Upper lobe of left lung (tissue), 6 donors: ENCODE results near the gene AMIGO1. TPM values are rescaled to one million over a fixed set of nuclear protein-coding genes. Genes with fewer than 3 reads are reported as not detected.

Experiments used
- ATAC-seq, 2 donors: fragments of 200-7000 bp; cut with Tn5 transposase; one replicate each; pipeline ENCODE4 v1.9.1; 2022; ENCODE audit warnings: mild to moderate bottlenecking in 2 of 2, moderate library complexity in 2 of 2; ENCODE audit not compliant: low FRiP score in 2 of 2
- DNase-seq, 2 donors: peaks; one replicate each; pipeline ENCODE4 v3.0.0-alpha.2; 2019 to 2020
- H3K27ac ChIP-seq, 4 donors: fragments of 200-600 bp; sonication (generic); one replicate each; pipeline ENCODE4 v1.5.1; 2016 to 2019
- H3K27me3 ChIP-seq, 4 donors: fragments of 200-600 bp; sonication (generic); one replicate each; pipeline ENCODE4 v1.5.1; 2017 to 2019
- H3K36me3 ChIP-seq, 4 donors: fragments of 200-600 bp; sonication (generic); one replicate each; pipeline ENCODE4 v1.5.1; 2016 to 2019
- H3K4me1 ChIP-seq, 4 donors: fragments of 200-600 bp; sonication (generic); one replicate each; pipeline ENCODE4 v1.5.1; 2018 to 2019
- H3K4me3 ChIP-seq, 4 donors: fragments of 200-600 bp; sonication (generic); one replicate each; pipeline ENCODE4 v1.5.1; 2017 to 2019; ENCODE audit warnings: mild to moderate bottlenecking in 2 of 4, moderate library complexity in 1 of 4
- H3K9me3 ChIP-seq, 4 donors: fragments of 200-600 bp; sonication (generic); one replicate each; pipeline ENCODE4 v1.5.1; 2018 to 2019
- CTCF ChIP-seq, 6 experiments: fragments of 450-650 bp in 4 of 6; fragments of 200-600 bp in 2 of 6; sonication (generic) in 2 of 6; IDR thresholded peaks; one replicate each; pipeline ENCODE4 v1.5.1; 2016 to 2019; ENCODE audit warnings: antibody characterized with exemption in 6 of 6
- EP300 ChIP-seq, 4 donors: sonication (generic); formaldehyde crosslinking; IDR thresholded peaks; one replicate each; pipeline ENCODE4 v1.5.1; 2017; ENCODE audit warnings: antibody characterized with exemption in 4 of 4, control low read depth in 2 of 4
- POLR2A ChIP-seq, 4 donors: fragments of 450-650 bp; IDR thresholded peaks; one replicate each; pipeline ENCODE4 v1.5.1; 2016 to 2017; ENCODE audit warnings: antibody characterized with exemption in 4 of 4, mild to moderate bottlenecking in 2 of 4
- POLR2AphosphoS5 ChIP-seq, 2 donors: sonication (generic); formaldehyde crosslinking; IDR thresholded peaks; one replicate each; pipeline ENCODE4 v1.5.1; 2017; ENCODE audit warnings: antibody characterized with exemption in 2 of 2
- WGBS, 2 donors: methylation state at CpG; one replicate each; pipeline ENCODE4 v1.1.5; 2017 to 2018; 5-methylcytosine and 5-hydroxymethylcytosine counted together
- total RNA-seq, 6 donors: library from RNA; depleted of rRNA in 4 of 6; stranded (reverse); fragments of >200 nt in 4 of 6; gene quantifications; one replicate each; pipeline versions ENCODE4 v1.1.0 to v1.2.1, GENCODE V29; 2016 to 2021
- donor health status: DM: no; HTN: no; CAD: no; lungs with moderate emphysema.
- donor health status: DM: no; HTN: yes; CAD: no; lungs with severe emphysema.

The AMIGO1 gene
- total RNA-seq, 6 donors from 2014 or later, result 1.0 to 11.8 (median 8.3) TPM

GRCh38 chr1:109521002-109521951 is 11.8 kb upstream of the AMIGO1 start:
- TF ChIP-seq EP300 (IDR thresholded peaks at IDR 0.05) (no peak), POLR2A (IDR thresholded peaks at IDR 0.05) (no peak), CTCF (IDR thresholded peaks at IDR 0.05) (no peak), POLR2AphosphoS5 (IDR thresholded peaks at IDR 0.05) (no peak)
- no peaks in the 10 kb centered on the region for H3K27me3 ChIP-seq
- no peaks in the 10 kb centered on the region for H3K9me3 ChIP-seq
- no peak overlapping the region for H3K4me3 ChIP-seq
- ATAC-seq (no peak), DNase-seq (no peak)
- no peaks in the 10 kb centered on the region for H3K36me3 ChIP-seq
- 75 to 87% methylated on average over 14 of the region's 14 CpGs for WGBS, 2 donors
- no peaks in the 10 kb centered on the region for H3K4me1 ChIP-seq
- H3K27ac ChIP-seq, result no peak overlapping the region

- no peaks in the 10 kb centered on the region for H3K36me3 ChIP-seq
- H3K4me3 ChIP-seq, result no peak overlapping the region
- H3K27ac ChIP-seq, result no peak overlapping the region
- ATAC-seq, result no peak
- no peaks in the 10 kb centered on the region for H3K27me3 ChIP-seq
- 86 to 87% methylated on average over 5 of the region's 5 CpGs for WGBS, 2 donors
- no peak for DNase-seq
- TF ChIP-seq POLR2A (IDR thresholded peaks at IDR 0.05) (no peak), POLR2AphosphoS5 (IDR thresholded peaks at IDR 0.05) (no peak), EP300 (IDR thresholded peaks at IDR 0.05) (no peak), CTCF (IDR thresholded peaks at IDR 0.05) (no peak)
- H3K9me3 ChIP-seq, result no peaks in the 10 kb centered on the region
- no peaks in the 10 kb centered on the region for H3K4me1 ChIP-seq
Measured at GRCh38 chr1:109517337-109517736, 7.8 kb upstream of the AMIGO1 start.

- H3K4me3 ChIP-seq, result no peak overlapping the region
- no peaks in the 10 kb centered on the region for H3K4me1 ChIP-seq
- no peaks in the 10 kb centered on the region for H3K36me3 ChIP-seq
- H3K27ac ChIP-seq, result no peak overlapping the region
- no peak for ATAC-seq
- no peaks in the 10 kb centered on the region for H3K27me3 ChIP-seq
- H3K9me3 ChIP-seq, result no peaks in the 10 kb centered on the region
- TF ChIP-seq POLR2AphosphoS5 (IDR thresholded peaks at IDR 0.05), result no peak
- TF ChIP-seq EP300 (IDR thresholded peaks at IDR 0.05), result no peak
- no peak for TF ChIP-seq CTCF (IDR thresholded peaks at IDR 0.05)
- no peak for TF ChIP-seq POLR2A (IDR thresholded peaks at IDR 0.05)
- DNase-seq, result no peak
- 83 to 87% methylated on average over 5 of the region's 5 CpGs for WGBS, 2 donors
Measured at GRCh38 chr1:109516872-109517271, 7.3 kb upstream of the AMIGO1 start.

- Histone ChIP-seq H3K27ac (no peak overlapping the region), H3K27me3 (no peaks in the 10 kb centered on the region), H3K4me1 (peaks cover 6 to 10% (median 9%) of the 10 kb centered on the region in 4 donors), H3K4me3 (no peak overlapping the region), H3K36me3 (no peaks in the 10 kb centered on the region), H3K9me3 (no peaks in the 10 kb centered on the region)
- TF ChIP-seq POLR2A (IDR thresholded peaks at IDR 0.05) (no peak), CTCF (IDR thresholded peaks at IDR 0.05) (no peak), POLR2AphosphoS5 (IDR thresholded peaks at IDR 0.05) (no peak), EP300 (IDR thresholded peaks at IDR 0.05) (no peak)
- no peak for ATAC-seq
- no peak for DNase-seq
- 55 to 58% methylated on average over 3 of the region's 3 CpGs for WGBS, 2 donors
Measured at GRCh38 chr1:109514846-109515245, 5.3 kb upstream of the AMIGO1 start.
